Measurements from ENCODE around the gene IGSF9B. TPM values are rescaled to one million over a fixed set of nuclear protein-coding genes. Genes with fewer than 3 reads are reported as not detected.

IGSF9B gene
- total RNA-seq, 2 experiments from 2014 or later = 0.95 to 2.8 TPM

- intact Hi-C loops (cut with micrococcal nuclease; ENCODE audit: unreplicated experiment) = no loop called here
- POLR2A ChIA-PET = no interaction called here
- no peak overlapping the region for H3K27ac ChIP-seq (ENCODE audit: low read depth, low read length, poor library complexity, severe bottlenecking)
- no peaks in the 10 kb centered on the region for H3K9me2 ChIP-seq (ENCODE audit: insufficient read depth, low read length)
- H2AFZ ChIP-seq (ENCODE audit: low read length) = no peak overlapping the region
- no TSS peak for BruUV-seq (replicated peaks)
- no peaks in the 10 kb centered on the region for H3K79me2 ChIP-seq (ENCODE audit: insufficient read depth, low read depth, low read length)
- CTCF ChIA-PET (ENCODE audit: unreplicated experiment) = no interaction called here
- H3K9me3 ChIP-seq (ENCODE audit: low read length) = no peaks in the 10 kb centered on the region
- H3K4me2 ChIP-seq (ENCODE audit: low read length) = no peak overlapping the region
- H4K20me1 ChIP-seq (ENCODE audit: insufficient read depth, low read length) = no peaks in the 10 kb centered on the region
- no peaks in the 10 kb centered on the region for H3K36me3 ChIP-seq (ENCODE audit: insufficient read depth, low read length)
- no peaks in the 10 kb centered on the region for H3K4me1 ChIP-seq (ENCODE audit: insufficient read depth, low read length, poor library complexity, severe bottlenecking)
- TF ChIP-seq CTCF (conservative IDR thresholded peaks at IDR 0.05; ENCODE audit: low read length) = no peak
- TF ChIP-seq EZH2phosphoT487 (IDR thresholded peaks at IDR 0.05; ENCODE audit: borderline replicate concordance, low read depth, low read length) = no peak
- no peak overlapping the region for H3K4me3 ChIP-seq (ENCODE audit: low read depth, low read length, poor library complexity, severe bottlenecking)
- DNase-seq (ENCODE audit: low spot score) = no peak
These were observed 36.4 kb downstream of the IGSF9B start for GRCh38 chr11:133920109-133920990.

GRCh38 chr11:133919330-133920108 is 37.2 kb downstream of the IGSF9B start:
- intact Hi-C loops (cut with micrococcal nuclease; ENCODE audit: unreplicated experiment) = no loop called here
- Histone ChIP-seq H3K4me2 (ENCODE audit: low read length) (no peak overlapping the region), H3K4me3 (ENCODE audit: low read depth, low read length, poor library complexity, severe bottlenecking) (no peak overlapping the region), H3K9me3 (ENCODE audit: low read length) (no peaks in the 10 kb centered on the region), H2AFZ (ENCODE audit: low read length) (no peak overlapping the region), H3K9me2 (ENCODE audit: insufficient read depth, low read length) (no peaks in the 10 kb centered on the region), H3K36me3 (ENCODE audit: insufficient read depth, low read length) (no peaks in the 10 kb centered on the region), H4K20me1 (ENCODE audit: insufficient read depth, low read length) (no peaks in the 10 kb centered on the region), H3K4me1 (ENCODE audit: insufficient read depth, low read length, poor library complexity, severe bottlenecking) (no peaks in the 10 kb centered on the region), H3K79me2 (ENCODE audit: insufficient read depth, low read depth, low read length) (no peaks in the 10 kb centered on the region), H3K27ac (ENCODE audit: low read depth, low read length, poor library complexity, severe bottlenecking) (no peak overlapping the region)
- BruUV-seq (replicated peaks) = no TSS peak
- ChIA-PET POLR2A (no interaction called here), CTCF (ENCODE audit: unreplicated experiment) (no interaction called here)
- DNase-seq (ENCODE audit: low spot score) = no peak
- TF ChIP-seq EZH2phosphoT487 (IDR thresholded peaks at IDR 0.05; ENCODE audit: borderline replicate concordance, low read depth, low read length) (no peak), CTCF (conservative IDR thresholded peaks at IDR 0.05; ENCODE audit: low read length) (no peak)
